GM12878 (cell line): ENCODE measurements around the gene PLIN3. TPM values are rescaled to one million over a fixed set of nuclear protein-coding genes. Genes with fewer than 3 reads are reported as not detected.
A peak's percentile ranks its signal among the peaks of the same experiment; 100 is the strongest.

Experiments used
- ATF7 ChIP-seq: fragments of 450-650 bp; IDR thresholded peaks from 2 replicates; pipeline ENCODE4 v1.6.1; 2016; ENCODE audit warnings: low read depth, mild to moderate bottlenecking
- BCL11A ChIP-seq: IDR thresholded peaks from 2 replicates; pipeline ENCODE4 v1.6.1; 2011; ENCODE audit warnings: low read depth, low read length
- BRCA1 ChIP-seq: IDR thresholded peaks from 2 replicates; pipeline ENCODE4 v1.6.1; 2011; ENCODE audit warnings: low read depth, low read length, improper control_type of control experiment
- CREM ChIP-seq: IDR thresholded peaks from 2 replicates; pipeline ENCODE4 v1.6.1; 2014; ENCODE audit warnings: antibody characterized with exemption, low read depth
- GABPA ChIP-seq: IDR thresholded peaks from 2 replicates; pipeline ENCODE4 v1.6.1; 2014; ENCODE audit warnings: antibody characterized with exemption, low read depth, mild to moderate bottlenecking, inconsistent platforms
- GATAD2B ChIP-seq: fragments of 450-650 bp; conservative IDR thresholded peaks from 2 replicates; pipeline ENCODE4 v1.6.1; 2017; ENCODE audit warnings: low read depth, mild to moderate bottlenecking, moderate library complexity
- HCFC1 ChIP-seq: fragments of 150-350 bp; IDR thresholded peaks from 2 replicates; pipeline ENCODE4 v1.6.1; 2014; ENCODE audit warnings: low read length
- KDM1A ChIP-seq: fragments of 200-600 bp; sonication (generic); IDR thresholded peaks from 2 replicates; pipeline ENCODE4 v1.6.1; 2016; ENCODE audit warnings: borderline replicate concordance
- MEF2B ChIP-seq: fragments of 450-650 bp; IDR thresholded peaks from 2 replicates; pipeline ENCODE4 v1.6.1; 2018; ENCODE audit warnings: mild to moderate bottlenecking, moderate library complexity; ENCODE audit not compliant: partially characterized antibody, poor library complexity, severe bottlenecking
- NBN ChIP-seq: fragments of 450-650 bp; IDR thresholded peaks from 2 replicates; pipeline ENCODE4 v1.6.1; 2016
- PAX8 ChIP-seq: fragments of 450-650 bp; IDR thresholded peaks from 2 replicates; pipeline ENCODE4 v1.6.1; 2017; ENCODE audit warnings: mild to moderate bottlenecking, moderate library complexity
- PML ChIP-seq: IDR thresholded peaks from 2 replicates; pipeline ENCODE4 v1.6.1; 2012; ENCODE audit warnings: low read length, inconsistent platforms
- RBBP5 ChIP-seq: fragments of 200-600 bp; sonication (generic); conservative IDR thresholded peaks from 2 replicates; pipeline ENCODE4 v1.6.1; 2016
- RUNX3 ChIP-seq: IDR thresholded peaks from 2 replicates; pipeline ENCODE4 v1.6.1; 2012; ENCODE audit warnings: low read length, inconsistent platforms
- TARDBP ChIP-seq: IDR thresholded peaks from 2 replicates; pipeline ENCODE4 v1.6.1; 2016; ENCODE audit warnings: borderline replicate concordance
- YY1 ChIP-seq: IDR thresholded peaks from 2 replicates; pipeline ENCODE4 v1.6.1; 2011; ENCODE audit warnings: low read depth, mild to moderate bottlenecking, low read length
- polyA plus RNA-seq, 11 experiments: library from polyadenylated mRNA; depleted of rRNA in 4 of 11; unstranded in 6 of 11; stranded (reverse) in 5 of 11; fragments of >200 nt; fragmentation: Nextera tagmentation in 4 of 11; fragmentation: Illumina TruSeq in 1 of 11; extraction: Ambion mirVana in 4 of 11; extraction: Trizol in 1 of 11; gene quantifications; 1 replicate in 1 of 11; 2 replicates in 10 of 11; pipeline versions ENCODE4 v1.2.1 to v1.2.3, GENCODE V29; 2011 to 2016; ENCODE audit warnings: inconsistent platforms in 2 of 11, missing spikeins in 2 of 11, low read depth in 1 of 11
- total RNA-seq, 4 experiments: library from RNA; depleted of rRNA in 3 of 4; stranded (reverse); fragments of >200 nt in 3 of 4; fragmentation: Illumina TruSeq in 1 of 4; extraction: Trizol in 1 of 4; gene quantifications; 2 replicates each; pipeline versions ENCODE4 v1.2.1 to v1.2.3, GENCODE V29; 2013 to 2021
- TF ChIP-seq, protein P1 (sequence below): fragments of 450-650 bp; IDR thresholded peaks from 2 replicates; pipeline ENCODE4 v1.6.1; 2018; ENCODE audit warnings: mild to moderate bottlenecking, low read depth, moderate library complexity; ENCODE audit not compliant: partially characterized antibody
- TF ChIP-seq, protein P2 (sequence below): IDR thresholded peaks from 2 replicates; pipeline ENCODE4 v1.6.1; 2012; ENCODE audit warnings: low read depth, low read length, improper control_type of control experiment
- TF ChIP-seq, protein P3 (sequence below): fragments of 450-650 bp; IDR thresholded peaks from 2 replicates; pipeline ENCODE4 v1.6.1; 2018; ENCODE audit warnings: borderline replicate concordance, mild to moderate bottlenecking; ENCODE audit not compliant: partially characterized antibody
- TF ChIP-seq, protein P4 (sequence below): fragments of 450-650 bp; formaldehyde crosslinking; IDR thresholded peaks from 2 replicates; pipeline ENCODE4 v1.4.0; 2022; ENCODE audit warnings: mild to moderate bottlenecking, moderate library complexity
- TF ChIP-seq, protein P5 (sequence below): fragments of 450-650 bp; IDR thresholded peaks from 2 replicates; pipeline ENCODE4 v1.6.1; 2017; ENCODE audit warnings: low read depth, mild to moderate bottlenecking, moderate library complexity

The PLIN3 gene
- total and polyA plus RNA-seq, 10 of the 15 experiments (the other 5 are each of a cell fraction or from before 2014, with no cell fraction given): 7.7 to 71.4 (median 66.8) TPM

DNA sequence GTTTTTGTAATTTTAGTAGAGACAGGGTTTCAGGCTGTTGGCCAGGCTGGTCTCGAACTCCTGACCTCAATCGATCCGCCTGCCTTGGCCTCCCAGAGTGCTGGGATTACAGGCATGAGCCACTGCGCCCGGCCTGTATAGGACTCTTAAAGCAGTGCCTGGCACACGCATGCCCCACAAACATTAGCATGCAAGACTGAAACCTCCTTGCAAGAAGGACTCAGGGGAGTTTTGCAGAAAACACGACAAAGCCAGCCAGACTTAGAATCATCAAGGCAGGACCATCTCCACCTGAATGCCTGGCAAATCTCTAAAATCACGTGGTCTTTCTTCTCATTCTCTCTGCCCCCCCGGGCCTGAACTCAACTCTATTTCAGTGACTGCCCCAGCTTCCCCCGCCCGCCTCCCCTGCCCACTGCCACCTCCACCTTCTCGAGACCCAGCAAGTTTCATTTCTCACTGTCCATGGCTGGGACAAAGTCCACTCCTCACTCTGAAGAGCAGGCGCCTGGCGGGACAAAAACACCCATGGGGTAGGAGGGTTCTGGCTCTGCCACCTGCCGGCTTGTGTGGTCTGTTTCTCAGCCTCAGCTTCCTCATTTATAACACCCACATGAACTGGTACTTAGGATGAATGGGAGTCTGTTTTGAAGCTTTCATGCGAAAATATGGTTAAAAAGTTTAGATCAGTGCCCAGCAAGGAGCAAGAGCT lies 38.3 kb downstream of the PLIN3 start (continued):
- TF ChIP-seq ATF7: peak; percentile 57; the same call in 1 of the 2 replicates
- TF ChIP-seq KDM1A: no peak
- TF ChIP-seq GATAD2B: 0 out of 2 replicates have a peak, but pooled peaks have one; percentile 16
- TF ChIP-seq HCFC1: no peak
- peak; percentile 35; the same call in 1 of the 2 replicates for TF ChIP-seq BCL11A
- no peak for TF ChIP-seq PAX8
- TF ChIP-seq, protein P1, sequence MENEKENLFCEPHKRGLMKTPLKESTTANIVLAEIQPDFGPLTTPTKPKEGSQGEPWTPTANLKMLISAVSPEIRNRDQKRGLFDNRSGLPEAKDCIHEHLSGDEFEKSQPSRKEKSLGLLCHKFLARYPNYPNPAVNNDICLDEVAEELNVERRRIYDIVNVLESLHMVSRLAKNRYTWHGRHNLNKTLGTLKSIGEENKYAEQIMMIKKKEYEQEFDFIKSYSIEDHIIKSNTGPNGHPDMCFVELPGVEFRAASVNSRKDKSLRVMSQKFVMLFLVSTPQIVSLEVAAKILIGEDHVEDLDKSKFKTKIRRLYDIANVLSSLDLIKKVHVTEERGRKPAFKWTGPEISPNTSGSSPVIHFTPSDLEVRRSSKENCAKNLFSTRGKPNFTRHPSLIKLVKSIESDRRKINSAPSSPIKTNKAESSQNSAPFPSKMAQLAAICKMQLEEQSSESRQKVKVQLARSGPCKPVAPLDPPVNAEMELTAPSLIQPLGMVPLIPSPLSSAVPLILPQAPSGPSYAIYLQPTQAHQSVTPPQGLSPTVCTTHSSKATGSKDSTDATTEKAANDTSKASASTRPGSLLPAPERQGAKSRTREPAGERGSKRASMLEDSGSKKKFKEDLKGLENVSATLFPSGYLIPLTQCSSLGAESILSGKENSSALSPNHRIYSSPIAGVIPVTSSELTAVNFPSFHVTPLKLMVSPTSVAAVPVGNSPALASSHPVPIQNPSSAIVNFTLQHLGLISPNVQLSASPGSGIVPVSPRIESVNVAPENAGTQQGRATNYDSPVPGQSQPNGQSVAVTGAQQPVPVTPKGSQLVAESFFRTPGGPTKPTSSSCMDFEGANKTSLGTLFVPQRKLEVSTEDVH: no peak
- TF ChIP-seq TARDBP: no peak
- TF ChIP-seq, protein P2, sequence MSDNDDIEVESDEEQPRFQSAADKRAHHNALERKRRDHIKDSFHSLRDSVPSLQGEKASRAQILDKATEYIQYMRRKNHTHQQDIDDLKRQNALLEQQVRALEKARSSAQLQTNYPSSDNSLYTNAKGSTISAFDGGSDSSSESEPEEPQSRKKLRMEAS: no peak; the same call in 1 of the 2 replicates
- TF ChIP-seq RBBP5: no peak
- no peak for TF ChIP-seq BRCA1
- no peak for TF ChIP-seq GABPA
- TF ChIP-seq RUNX3: peak; percentile 68
- TF ChIP-seq, protein P3, sequence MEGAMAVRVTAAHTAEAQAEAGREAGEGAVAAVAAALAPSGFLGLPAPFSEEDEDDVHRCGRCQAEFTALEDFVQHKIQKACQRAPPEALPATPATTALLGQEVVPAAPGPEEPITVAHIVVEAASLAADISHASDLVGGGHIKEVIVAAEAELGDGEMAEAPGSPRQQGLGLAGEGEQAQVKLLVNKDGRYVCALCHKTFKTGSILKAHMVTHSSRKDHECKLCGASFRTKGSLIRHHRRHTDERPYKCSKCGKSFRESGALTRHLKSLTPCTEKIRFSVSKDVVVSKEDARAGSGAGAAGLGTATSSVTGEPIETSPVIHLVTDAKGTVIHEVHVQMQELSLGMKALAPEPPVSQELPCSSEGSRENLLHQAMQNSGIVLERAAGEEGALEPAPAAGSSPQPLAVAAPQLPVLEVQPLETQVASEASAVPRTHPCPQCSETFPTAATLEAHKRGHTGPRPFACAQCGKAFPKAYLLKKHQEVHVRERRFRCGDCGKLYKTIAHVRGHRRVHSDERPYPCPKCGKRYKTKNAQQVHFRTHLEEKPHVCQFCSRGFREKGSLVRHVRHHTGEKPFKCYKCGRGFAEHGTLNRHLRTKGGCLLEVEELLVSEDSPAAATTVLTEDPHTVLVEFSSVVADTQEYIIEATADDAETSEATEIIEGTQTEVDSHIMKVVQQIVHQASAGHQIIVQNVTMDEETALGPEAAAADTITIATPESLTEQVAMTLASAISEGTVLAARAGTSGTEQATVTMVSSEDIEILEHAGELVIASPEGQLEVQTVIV: no peak
- TF ChIP-seq NBN: peak; percentile 65
- TF ChIP-seq PML: no peak
- TF ChIP-seq, protein P4, sequence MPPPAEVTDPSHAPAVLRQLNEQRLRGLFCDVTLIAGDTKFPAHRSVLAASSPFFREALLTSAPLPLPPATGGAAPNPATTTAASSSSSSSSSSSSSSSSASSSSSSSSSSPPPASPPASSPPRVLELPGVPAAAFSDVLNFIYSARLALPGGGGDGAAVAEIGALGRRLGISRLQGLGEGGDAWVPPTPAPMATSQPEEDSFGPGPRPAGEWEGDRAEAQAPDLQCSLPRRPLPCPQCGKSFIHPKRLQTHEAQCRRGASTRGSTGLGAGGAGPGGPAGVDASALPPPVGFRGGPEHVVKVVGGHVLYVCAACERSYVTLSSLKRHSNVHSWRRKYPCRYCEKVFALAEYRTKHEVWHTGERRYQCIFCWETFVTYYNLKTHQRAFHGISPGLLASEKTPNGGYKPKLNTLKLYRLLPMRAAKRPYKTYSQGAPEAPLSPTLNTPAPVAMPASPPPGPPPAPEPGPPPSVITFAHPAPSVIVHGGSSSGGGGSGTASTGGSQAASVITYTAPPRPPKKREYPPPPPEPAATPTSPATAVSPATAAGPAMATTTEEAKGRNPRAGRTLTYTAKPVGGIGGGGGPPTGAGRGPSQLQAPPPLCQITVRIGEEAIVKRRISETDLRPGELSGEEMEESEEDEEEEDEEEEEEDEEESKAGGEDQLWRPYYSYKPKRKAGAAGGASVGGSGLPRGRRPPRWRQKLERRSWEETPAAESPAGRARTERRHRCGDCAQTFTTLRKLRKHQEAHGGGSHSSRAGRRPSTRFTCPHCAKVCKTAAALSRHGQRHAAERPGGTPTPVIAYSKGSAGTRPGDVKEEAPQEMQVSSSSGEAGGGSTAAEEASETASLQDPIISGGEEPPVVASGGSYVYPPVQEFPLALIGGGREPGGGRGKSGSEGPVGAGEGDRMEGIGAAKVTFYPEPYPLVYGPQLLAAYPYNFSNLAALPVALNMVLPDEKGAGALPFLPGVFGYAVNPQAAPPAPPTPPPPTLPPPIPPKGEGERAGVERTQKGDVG (CRISPR knock-in tag): no peak
- TF ChIP-seq CREM: no peak
- TF ChIP-seq YY1: no peak
- TF ChIP-seq, protein P5, sequence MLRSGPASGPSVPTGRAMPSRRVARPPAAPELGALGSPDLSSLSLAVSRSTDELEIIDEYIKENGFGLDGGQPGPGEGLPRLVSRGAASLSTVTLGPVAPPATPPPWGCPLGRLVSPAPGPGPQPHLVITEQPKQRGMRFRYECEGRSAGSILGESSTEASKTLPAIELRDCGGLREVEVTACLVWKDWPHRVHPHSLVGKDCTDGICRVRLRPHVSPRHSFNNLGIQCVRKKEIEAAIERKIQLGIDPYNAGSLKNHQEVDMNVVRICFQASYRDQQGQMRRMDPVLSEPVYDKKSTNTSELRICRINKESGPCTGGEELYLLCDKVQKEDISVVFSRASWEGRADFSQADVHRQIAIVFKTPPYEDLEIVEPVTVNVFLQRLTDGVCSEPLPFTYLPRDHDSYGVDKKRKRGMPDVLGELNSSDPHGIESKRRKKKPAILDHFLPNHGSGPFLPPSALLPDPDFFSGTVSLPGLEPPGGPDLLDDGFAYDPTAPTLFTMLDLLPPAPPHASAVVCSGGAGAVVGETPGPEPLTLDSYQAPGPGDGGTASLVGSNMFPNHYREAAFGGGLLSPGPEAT: peak; percentile 81
- peak; percentile 39 for TF ChIP-seq MEF2B
